SK-N-MC (cell line): ENCODE results near the gene PNKP.

Experiments used
- DNase-seq: peaks from one replicate; pipeline ENCODE4 v3.0.0-alpha.2; 2011; ENCODE audit warnings: low read depth, low spot score
- H3K27ac ChIP-seq: fragments of 200-600 bp; sonication (generic); 2 replicates; pipeline ENCODE4 v1.5.1; 2016; ENCODE audit warnings: mixed run types
- H3K36me3 ChIP-seq: fragments of 200-600 bp; sonication (generic); 2 replicates; pipeline ENCODE4 v1.6.1; 2017; ENCODE audit warnings: antibody characterized with exemption, low read length, mixed read lengths; ENCODE audit not compliant: insufficient read depth
- H3K4me3 ChIP-seq: fragments of 200-600 bp; sonication (generic); 2 replicates; pipeline ENCODE4 v1.5.1; 2016
- H3K9ac ChIP-seq: fragments of 200-600 bp; sonication (generic); 2 replicates; pipeline ENCODE4 v1.8.0; 2017; ENCODE audit warnings: mixed run types, mixed read lengths; ENCODE audit not compliant: insufficient read length
- H3K9me3 ChIP-seq: fragments of 200-600 bp; sonication (generic); 2 replicates; pipeline ENCODE4 v1.6.1; 2017; ENCODE audit warnings: low read depth, mild to moderate bottlenecking, antibody characterized with exemption, low read length, moderate library complexity, mixed read lengths
- EZH2 ChIP-seq: fragments of 200-600 bp; sonication (generic); IDR thresholded peaks from one replicate; pipeline ENCODE4 v1.6.1; 2017; ENCODE audit warnings: antibody characterized with exemption
- FOXP2 ChIP-seq: optimal IDR thresholded peaks from 2 replicates; pipeline ENCODE3; 2011; ENCODE audit warnings: mild to moderate bottlenecking, moderate library complexity; ENCODE audit not compliant: insufficient read depth; ENCODE audit errors: extremely low read length, control extremely low read depth
- POLR2AphosphoS5 ChIP-seq: IDR thresholded peaks from 2 replicates; pipeline ENCODE4 v1.6.1; 2012; ENCODE audit warnings: mild to moderate bottlenecking, low read depth, low read length, borderline replicate concordance

The PNKP gene

DNA sequence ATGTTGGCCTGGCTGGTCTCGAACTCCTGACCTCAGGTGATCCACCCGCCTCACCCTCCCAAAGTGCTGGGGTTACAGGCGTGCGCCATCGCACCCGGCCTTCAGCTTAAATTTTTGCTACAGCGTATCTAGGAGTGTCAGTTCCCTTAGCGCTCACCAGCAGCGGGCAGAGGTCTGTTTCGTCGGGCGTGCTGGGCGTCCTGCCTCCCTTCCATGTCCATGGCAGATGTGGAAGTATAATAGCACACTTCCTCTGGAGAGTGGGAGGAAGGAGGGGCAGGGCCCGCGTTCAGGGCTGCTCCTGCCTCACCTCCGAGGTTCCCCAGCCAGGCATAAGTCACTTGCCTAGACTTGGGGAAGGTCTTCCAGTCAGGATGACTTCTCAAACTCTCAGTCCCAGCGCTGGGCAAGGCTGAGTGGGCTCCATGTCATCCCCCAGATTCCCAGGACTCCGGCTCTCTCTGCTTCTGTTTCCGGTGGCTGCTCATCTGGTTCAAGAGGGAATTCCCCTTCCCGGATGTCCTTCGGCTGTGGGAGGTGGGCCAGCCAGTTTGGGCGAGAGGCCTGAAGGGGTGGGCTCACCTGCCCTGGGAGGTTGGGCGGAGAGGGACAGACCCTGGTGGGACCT is 19.8 kb upstream of the PNKP start:
- DNase-seq, result no peak
- Histone ChIP-seq H3K27ac (no peak overlapping the region), H3K4me3 (no peak overlapping the region), H3K9ac (no peak overlapping the region), H3K36me3 (peaks cover 28% of the 10 kb centered on the region), H3K9me3 (no peaks in the 10 kb centered on the region)
- TF ChIP-seq POLR2AphosphoS5 (no peak), FOXP2 (no peak), EZH2 (no peak)

DNA sequence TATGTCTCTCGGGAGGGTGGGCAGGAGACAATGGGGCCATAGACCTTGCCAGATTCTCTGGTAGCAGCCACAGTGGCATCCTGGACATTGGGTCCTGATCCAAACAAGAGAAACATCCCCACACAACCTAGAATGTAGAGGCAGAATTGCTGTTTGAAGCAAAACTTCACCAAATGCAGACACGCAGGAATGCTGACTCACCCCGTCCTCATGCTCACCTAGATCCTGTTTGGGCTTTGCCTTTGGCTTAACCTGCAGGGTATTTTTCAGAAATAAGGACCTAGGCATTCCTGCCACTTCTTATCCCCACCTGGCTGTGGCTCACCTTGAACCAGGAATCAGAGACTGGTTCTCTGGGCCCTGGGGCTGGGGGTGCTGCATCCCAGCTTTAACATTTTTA is 17.4 kb upstream of the PNKP start:
- no peak overlapping the region for H3K27ac ChIP-seq
- TF ChIP-seq POLR2AphosphoS5, result no peak
- TF ChIP-seq EZH2, result no peak
- no peak for TF ChIP-seq FOXP2
- peaks cover 50% of the 10 kb centered on the region for H3K36me3 ChIP-seq
- H3K9ac ChIP-seq, result no peak overlapping the region
- no peak for DNase-seq
- H3K9me3 ChIP-seq, result no peaks in the 10 kb centered on the region
- no peak overlapping the region for H3K4me3 ChIP-seq

DNA sequence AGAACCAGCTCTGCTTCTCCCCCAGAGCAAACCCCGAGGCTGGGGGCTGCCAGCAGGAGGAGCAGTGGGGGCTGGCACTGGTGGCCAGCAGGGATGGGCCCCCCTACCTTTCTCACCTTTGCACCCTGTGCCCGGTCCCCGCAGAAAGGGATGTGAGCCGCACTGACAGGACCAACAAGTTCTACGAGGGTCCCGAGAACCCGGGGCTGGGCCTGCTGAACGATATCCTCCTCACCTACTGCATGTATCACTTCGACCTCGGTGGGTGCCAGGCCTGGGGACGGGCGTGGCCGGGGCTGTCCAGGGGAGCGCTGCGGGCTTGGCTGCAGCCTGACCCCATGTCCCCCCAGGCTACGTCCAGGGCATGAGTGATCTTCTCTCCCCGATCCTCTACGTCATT is 16.7 kb upstream of the PNKP start:
- H3K4me3 ChIP-seq, result no peak overlapping the region
- H3K9ac ChIP-seq, result no peak overlapping the region
- TF ChIP-seq FOXP2, result no peak
- no peak for TF ChIP-seq EZH2
- TF ChIP-seq POLR2AphosphoS5, result no peak
- H3K9me3 ChIP-seq, result no peaks in the 10 kb centered on the region
- no peak overlapping the region for H3K27ac ChIP-seq
- DNase-seq, result no peak
- peaks cover 55% of the 10 kb centered on the region for H3K36me3 ChIP-seq

DNA sequence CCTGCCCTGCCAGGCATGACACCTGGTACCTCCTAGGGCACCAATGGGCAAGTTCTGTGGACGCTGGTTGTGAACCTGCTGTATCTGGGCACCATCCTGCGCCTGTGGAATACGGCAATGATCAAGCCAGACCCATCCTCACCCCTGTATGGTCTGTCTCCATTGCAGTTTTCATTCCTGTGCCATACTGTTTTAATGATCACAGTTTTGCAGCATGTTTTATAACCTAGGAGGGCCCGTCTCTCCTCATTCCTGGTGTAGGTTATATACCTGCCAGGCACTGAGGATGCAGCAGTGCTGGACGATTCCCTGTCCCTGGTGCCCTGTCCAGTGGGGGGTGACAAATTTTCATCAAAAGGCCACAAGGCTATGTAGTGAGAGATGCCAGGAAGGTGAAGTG is 15.7 kb upstream of the PNKP start:
- Histone ChIP-seq H3K9me3 (no peaks in the 10 kb centered on the region), H3K27ac (no peak overlapping the region), H3K4me3 (no peak overlapping the region), H3K9ac (no peak overlapping the region), H3K36me3 (peaks cover 55% of the 10 kb centered on the region)
- TF ChIP-seq FOXP2, result no peak
- TF ChIP-seq POLR2AphosphoS5, result no peak
- no peak for TF ChIP-seq EZH2
- no peak for DNase-seq

DNA sequence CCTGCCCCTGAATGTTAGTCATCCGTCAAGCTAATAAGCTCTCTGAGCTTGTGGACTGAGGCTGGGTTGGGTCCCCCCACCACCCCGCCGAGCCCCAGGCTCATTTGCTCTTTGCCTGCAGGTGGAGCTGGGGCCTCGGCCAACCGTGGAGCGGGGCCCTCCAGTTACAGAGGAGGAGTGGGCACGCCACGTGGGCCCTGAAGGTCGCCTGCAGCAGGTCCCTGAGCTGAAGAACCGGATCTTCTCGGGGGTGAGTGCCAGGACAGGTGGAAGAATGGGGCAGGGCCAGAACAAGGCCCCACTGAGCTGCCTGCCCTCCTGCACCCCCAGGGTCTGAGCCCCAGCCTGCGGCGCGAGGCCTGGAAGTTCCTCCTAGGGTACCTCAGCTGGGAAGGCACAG is 15.3 kb upstream of the PNKP start:
- Histone ChIP-seq H3K36me3 (peaks cover 55% of the 10 kb centered on the region), H3K9ac (no peak overlapping the region), H3K27ac (no peak overlapping the region), H3K4me3 (no peak overlapping the region), H3K9me3 (no peaks in the 10 kb centered on the region)
- no peak for DNase-seq
- no peak for TF ChIP-seq POLR2AphosphoS5
- no peak for TF ChIP-seq EZH2
- no peak for TF ChIP-seq FOXP2

DNA sequence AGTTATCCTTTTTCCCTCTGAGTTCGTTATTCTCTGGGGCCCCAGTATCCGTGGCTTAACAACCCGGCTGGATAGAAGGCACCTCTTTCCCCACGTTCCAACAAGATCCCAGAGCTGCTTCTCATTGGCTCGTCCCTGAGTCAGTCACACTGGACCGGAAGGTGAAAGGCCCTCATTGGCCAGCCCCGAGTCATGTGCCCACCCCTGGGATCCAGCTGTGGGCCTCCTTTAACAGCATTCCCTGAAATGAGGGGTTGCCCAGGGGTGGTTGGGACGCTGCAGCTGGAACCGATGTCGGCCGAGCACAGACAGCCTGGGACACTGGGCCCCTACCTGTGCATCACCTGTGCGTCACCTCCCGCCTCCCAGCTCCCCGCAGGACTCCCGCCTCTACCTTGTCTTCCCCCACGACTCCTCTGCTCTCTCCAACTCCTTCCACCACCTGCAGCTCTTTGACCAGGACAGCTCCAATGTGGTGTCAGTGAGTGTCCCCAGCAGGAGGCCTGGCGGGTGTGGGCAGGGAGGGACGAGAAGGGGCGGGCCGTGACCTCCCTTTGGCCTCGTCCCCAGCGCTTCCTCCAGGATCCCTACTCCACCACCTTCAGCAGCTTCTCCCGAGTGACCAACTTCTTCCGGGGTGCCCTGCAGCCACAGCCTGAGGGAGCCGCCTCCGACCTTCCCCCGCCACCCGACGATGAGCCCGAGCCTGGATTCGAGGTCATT is 14.5 kb upstream of the PNKP start:
- Histone ChIP-seq H3K27ac (no peak overlapping the region), H3K9ac (no peak overlapping the region), H3K36me3 (peaks cover 55% of the 10 kb centered on the region), H3K9me3 (no peaks in the 10 kb centered on the region), H3K4me3 (no peak overlapping the region)
- DNase-seq, result no peak
- TF ChIP-seq FOXP2 (no peak), EZH2 (no peak), POLR2AphosphoS5 (no peak)

DNA sequence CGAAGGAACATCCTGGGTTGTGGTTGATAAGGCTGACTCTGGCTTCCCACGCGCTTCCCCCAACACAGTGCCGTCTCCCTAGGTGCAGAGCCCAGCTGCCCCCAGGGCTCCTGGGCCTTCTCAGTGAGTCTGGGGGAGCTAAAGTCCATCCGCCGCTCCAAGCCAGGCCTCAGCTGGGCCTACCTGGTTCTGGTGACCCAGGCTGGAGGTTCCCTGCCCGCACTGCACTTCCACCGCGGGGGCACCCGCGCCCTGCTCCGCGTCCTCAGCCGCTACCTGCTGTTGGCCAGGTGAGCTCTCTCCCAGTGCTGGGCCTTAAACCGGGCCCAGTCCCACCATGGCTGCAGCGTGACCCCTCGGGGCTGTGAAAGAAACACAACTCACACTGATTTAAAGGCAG is 13.8 kb upstream of the PNKP start:
- TF ChIP-seq POLR2AphosphoS5 (no peak), FOXP2 (no peak), EZH2 (no peak)
- Histone ChIP-seq H3K9me3 (no peaks in the 10 kb centered on the region), H3K4me3 (no peak overlapping the region), H3K36me3 (peaks cover 55% of the 10 kb centered on the region), H3K9ac (no peak overlapping the region), H3K27ac (no peak overlapping the region)
- no peak for DNase-seq

DNA sequence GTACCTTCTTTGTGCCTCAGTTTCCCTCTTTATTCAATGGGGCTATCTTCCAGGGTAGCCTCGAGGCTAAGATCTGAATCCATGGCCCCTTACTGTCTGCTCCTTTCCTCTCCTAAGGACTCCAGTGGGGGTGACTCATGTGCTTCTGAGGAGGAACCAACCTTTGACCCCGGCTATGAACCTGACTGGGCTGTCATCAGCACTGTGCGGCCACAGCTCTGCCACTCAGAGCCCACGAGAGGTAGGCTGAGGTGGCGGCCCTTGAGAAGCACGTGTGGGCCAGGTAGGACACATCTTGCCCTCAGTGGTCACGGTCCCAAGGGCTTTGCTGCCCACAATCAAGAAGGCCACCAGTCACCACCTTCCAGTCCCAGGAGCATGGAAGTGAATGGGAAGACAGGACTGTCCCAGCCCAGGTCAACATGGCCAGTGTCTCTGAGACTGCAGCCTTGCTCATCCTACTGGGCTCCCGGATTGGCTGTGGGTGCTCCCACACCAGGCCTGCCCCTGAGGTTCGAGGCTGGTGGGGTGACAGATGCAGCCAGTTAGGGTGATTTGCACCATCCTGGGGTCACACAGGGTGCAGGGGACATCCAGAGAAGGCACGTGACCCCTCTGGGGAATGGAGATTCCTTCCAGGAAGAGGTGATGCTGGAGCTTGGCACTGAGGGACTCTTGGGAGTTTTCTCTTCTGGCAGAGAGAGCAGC is 12.9 kb upstream of the PNKP start:
- Histone ChIP-seq H3K9ac (no peak overlapping the region), H3K4me3 (no peak overlapping the region), H3K27ac (no peak overlapping the region), H3K9me3 (no peaks in the 10 kb centered on the region), H3K36me3 (peaks cover 55% of the 10 kb centered on the region)
- TF ChIP-seq FOXP2, result no peak
- no peak for TF ChIP-seq POLR2AphosphoS5
- TF ChIP-seq EZH2, result no peak
- DNase-seq, result no peak
